ENCODE data around the gene ACCSL.

GRCh38 chr11:44088871-44089270 is 41.1 kb downstream of the ACCSL start:
- TF ChIP-seq CTCF (IDR thresholded peaks at IDR 0.05) (no peak), POLR2A (IDR thresholded peaks at IDR 0.05) (no peak), POLR2AphosphoS5 (IDR thresholded peaks at IDR 0.05) (no peak), EP300 (IDR thresholded peaks at IDR 0.05) (no peak)
